Measurements from ENCODE around the gene AQP1. TPM values are rescaled to one million over a fixed set of nuclear protein-coding genes. Genes with fewer than 3 reads are reported as not detected.

Gene AQP1
- total RNA-seq, 4 donors from 2014 or later = 92.1 to 139 (median 110) TPM

GRCh38 chr7:30871655-30872054 is 40.0 kb upstream of the AQP1 start:
- Histone ChIP-seq H3K9me3 (no peaks in the 10 kb centered on the region), H3K4me1 (no peaks in the 10 kb centered on the region), H3K36me3 (peaks cover 38% of the 10 kb centered on the region), H3K27me3 (no peaks in the 10 kb centered on the region), H3K4me3 (no peak overlapping the region), H3K27ac (no peak overlapping the region)
- WGBS = 100% methylated on average over 5 of the region's 5 CpGs
- TF ChIP-seq EP300 (IDR thresholded peaks at IDR 0.05) (no peak), POLR2AphosphoS5 (IDR thresholded peaks at IDR 0.05) (no peak), CTCF (IDR thresholded peaks at IDR 0.05) (no peak), POLR2A (IDR thresholded peaks at IDR 0.05) (no peak)
- DNase-seq (ENCODE audit: low spot score in 2 of 2) = no peak

- H3K9me3 ChIP-seq = no peaks in the 10 kb centered on the region
- no peak for DNase-seq (ENCODE audit: low spot score in 2 of 2)
- no peaks in the 10 kb centered on the region for H3K27me3 ChIP-seq
- no peak for TF ChIP-seq POLR2AphosphoS5 (IDR thresholded peaks at IDR 0.05)
- 74% methylated on average over 2 of the region's 2 CpGs for WGBS
- H3K36me3 ChIP-seq = peaks cover 38% of the 10 kb centered on the region
- no peaks in the 10 kb centered on the region for H3K4me1 ChIP-seq
- no peak overlapping the region for H3K27ac ChIP-seq
- H3K4me3 ChIP-seq = no peak overlapping the region
Observed at GRCh38 chr7:30873207-30873606, 38.4 kb upstream of the AQP1 start.

- H3K36me3 ChIP-seq = peaks cover 38% of the 10 kb centered on the region
- no peaks in the 10 kb centered on the region for H3K9me3 ChIP-seq
- 79% methylated on average over 6 of the region's 6 CpGs for WGBS
- no peak for DNase-seq (ENCODE audit: low spot score in 2 of 2)
- H3K4me1 ChIP-seq = no peaks in the 10 kb centered on the region
- H3K27ac ChIP-seq = no peak overlapping the region
- no peak overlapping the region for H3K4me3 ChIP-seq
- no peaks in the 10 kb centered on the region for H3K27me3 ChIP-seq
- no peak for TF ChIP-seq CTCF (IDR thresholded peaks at IDR 0.05)
- no peak for TF ChIP-seq POLR2A (IDR thresholded peaks at IDR 0.05)
- no peak for TF ChIP-seq POLR2AphosphoS5 (IDR thresholded peaks at IDR 0.05)
- TF ChIP-seq EP300 (IDR thresholded peaks at IDR 0.05) = no peak
Observed at GRCh38 chr7:30873656-30874055, 38.0 kb upstream of the AQP1 start.

GRCh38 chr7:30874656-30875302 is 36.9 kb upstream of the AQP1 start:
- no peaks in the 10 kb centered on the region for H3K9me3 ChIP-seq
- TF ChIP-seq EP300 (IDR thresholded peaks at IDR 0.05) (no peak), CTCF (IDR thresholded peaks at IDR 0.05) (no peak), POLR2A (IDR thresholded peaks at IDR 0.05) (no peak), POLR2AphosphoS5 (IDR thresholded peaks at IDR 0.05) (no peak)
- no peak for DNase-seq (ENCODE audit: low spot score in 2 of 2)
- H3K27ac ChIP-seq = no peak overlapping the region
- peaks cover 38% of the 10 kb centered on the region for H3K36me3 ChIP-seq
- H3K4me1 ChIP-seq = no peaks in the 10 kb centered on the region
- H3K27me3 ChIP-seq = no peaks in the 10 kb centered on the region
- no peak overlapping the region for H3K4me3 ChIP-seq
- 92% methylated on average over 5 of the region's 5 CpGs for WGBS

- Histone ChIP-seq H3K4me1 (no peaks in the 10 kb centered on the region), H3K4me3 (no peak overlapping the region), H3K27ac (no peak overlapping the region), H3K27me3 (no peaks in the 10 kb centered on the region), H3K9me3 (no peaks in the 10 kb centered on the region), H3K36me3 (peaks cover 31% of the 10 kb centered on the region)
- TF ChIP-seq EP300 (IDR thresholded peaks at IDR 0.05) (no peak), POLR2AphosphoS5 (IDR thresholded peaks at IDR 0.05) (no peak), POLR2A (IDR thresholded peaks at IDR 0.05) (no peak), CTCF (IDR thresholded peaks at IDR 0.05) (no peak)
- no peak for DNase-seq (ENCODE audit: low spot score in 2 of 2)
- 82% methylated on average over 9 of the region's 9 CpGs for WGBS
Observed at GRCh38 chr7:30877015-30877769, 34.5 kb upstream of the AQP1 start.
